Uterus (tissue), 4 donors: ENCODE measurements around the gene MRPL38. TPM values are rescaled to one million over a fixed set of nuclear protein-coding genes. Genes with fewer than 3 reads are reported as not detected.

ENCODE experiments used
- DNase-seq, 2 donors: peaks; one replicate each; pipeline ENCODE4 v3.0.0-alpha.2; 2019 to 2020
- H3K27ac ChIP-seq, 2 donors: fragments of 200-600 bp; sonication (generic); 1 replicate in 1 of 2; 2 replicates in 1 of 2; pipeline ENCODE4 v1.5.1; 2016 to 2018
- H3K27me3 ChIP-seq, 2 donors: fragments of 200-600 bp; sonication (generic); one replicate each; pipeline ENCODE4 v1.5.1; 2018 to 2019; ENCODE audit warnings: control low read depth in 1 of 2
- H3K36me3 ChIP-seq, 2 donors: fragments of 200-600 bp; sonication (generic); one replicate each; pipeline ENCODE4 v1.5.1; 2019; ENCODE audit warnings: control low read depth in 1 of 2
- H3K4me1 ChIP-seq, 2 donors: fragments of 200-600 bp; sonication (generic); one replicate each; pipeline ENCODE4 v1.5.1; 2018 to 2019; ENCODE audit warnings: control low read depth in 1 of 2
- H3K4me3 ChIP-seq, 2 donors: fragments of 200-600 bp; sonication (generic); 1 replicate in 1 of 2; 2 replicates in 1 of 2; pipeline ENCODE4 v1.5.1; 2018 to 2019; ENCODE audit warnings: mild to moderate bottlenecking in 1 of 2
- H3K9me3 ChIP-seq, 2 donors: fragments of 200-600 bp; sonication (generic); one replicate each; pipeline ENCODE4 v1.5.1; 2019; ENCODE audit warnings: control low read depth in 1 of 2
- POLR2A ChIP-seq, 2 donors: fragments of 450-650 bp; IDR thresholded peaks; one replicate each; pipeline ENCODE4 v1.6.1; 2016; ENCODE audit warnings: antibody characterized with exemption in 2 of 2, mild to moderate bottlenecking in 1 of 2, moderate library complexity in 1 of 2
- intact Hi-C: fragments of 100-400 bp; cut with DNase I; formaldehyde crosslinking; loops from one replicate; pipeline ENCODE4 v1.15.1; 2023; ENCODE audit warnings: low total_unique reads
- total RNA-seq, 4 donors: library from RNA; depleted of rRNA in 3 of 4; stranded (reverse); fragments of >200 nt in 3 of 4; gene quantifications; one replicate each; pipeline versions ENCODE4 v1.1.0 to v1.2.4, GENCODE V29; 2014 to 2023
- TF ChIP-seq, protein P1 (sequence below), 4 experiments: fragments of 200-600 bp in 2 of 4; fragments of 450-650 bp in 2 of 4; sonication (generic) in 2 of 4; IDR thresholded peaks; one replicate each; pipeline ENCODE4 v1.5.1; 2016 to 2019; ENCODE audit warnings: antibody characterized with exemption in 4 of 4, mild to moderate bottlenecking in 2 of 4, moderate library complexity in 1 of 4
- donor health status: DM: yes; HTN: yes; CAD: no.

MRPL38 gene
- total RNA-seq, 4 donors from 2014 or later = 32.3 to 99.8 (median 47.8) TPM

DNA sequence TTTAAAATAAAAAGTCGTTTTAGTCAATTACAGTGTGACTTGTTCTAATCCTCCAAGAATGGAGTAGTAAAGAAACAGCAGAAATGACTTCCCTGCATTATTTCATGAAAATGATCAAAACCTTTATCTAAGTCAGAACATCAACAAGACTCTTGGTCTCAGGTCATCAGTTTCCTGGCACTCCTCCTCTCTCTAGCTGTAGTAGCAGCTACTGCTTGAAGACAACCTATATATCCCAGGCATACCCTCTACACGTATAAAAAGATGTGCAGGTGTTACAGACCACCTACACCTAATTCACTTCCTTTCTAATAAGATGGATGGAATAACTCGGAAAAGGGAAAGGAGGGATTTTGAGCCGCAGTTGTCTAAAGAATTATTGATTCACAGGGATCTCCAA lies 37.8 kb upstream of the MRPL38 start:
- DNase-seq = no peak
- H3K36me3 ChIP-seq = no peaks in the 10 kb centered on the region
- H3K4me1 ChIP-seq = no peaks in the 10 kb centered on the region
- H3K27ac ChIP-seq = no peak overlapping the region
- TF ChIP-seq, protein P1, sequence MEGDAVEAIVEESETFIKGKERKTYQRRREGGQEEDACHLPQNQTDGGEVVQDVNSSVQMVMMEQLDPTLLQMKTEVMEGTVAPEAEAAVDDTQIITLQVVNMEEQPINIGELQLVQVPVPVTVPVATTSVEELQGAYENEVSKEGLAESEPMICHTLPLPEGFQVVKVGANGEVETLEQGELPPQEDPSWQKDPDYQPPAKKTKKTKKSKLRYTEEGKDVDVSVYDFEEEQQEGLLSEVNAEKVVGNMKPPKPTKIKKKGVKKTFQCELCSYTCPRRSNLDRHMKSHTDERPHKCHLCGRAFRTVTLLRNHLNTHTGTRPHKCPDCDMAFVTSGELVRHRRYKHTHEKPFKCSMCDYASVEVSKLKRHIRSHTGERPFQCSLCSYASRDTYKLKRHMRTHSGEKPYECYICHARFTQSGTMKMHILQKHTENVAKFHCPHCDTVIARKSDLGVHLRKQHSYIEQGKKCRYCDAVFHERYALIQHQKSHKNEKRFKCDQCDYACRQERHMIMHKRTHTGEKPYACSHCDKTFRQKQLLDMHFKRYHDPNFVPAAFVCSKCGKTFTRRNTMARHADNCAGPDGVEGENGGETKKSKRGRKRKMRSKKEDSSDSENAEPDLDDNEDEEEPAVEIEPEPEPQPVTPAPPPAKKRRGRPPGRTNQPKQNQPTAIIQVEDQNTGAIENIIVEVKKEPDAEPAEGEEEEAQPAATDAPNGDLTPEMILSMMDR (IDR thresholded peaks at IDR 0.05) = no peak
- no peak for TF ChIP-seq POLR2A (IDR thresholded peaks at IDR 0.05)
- no peaks in the 10 kb centered on the region for H3K27me3 ChIP-seq
- no peak overlapping the region for H3K4me3 ChIP-seq
- H3K9me3 ChIP-seq = no peaks in the 10 kb centered on the region
- intact Hi-C loops = no loop called here

DNA sequence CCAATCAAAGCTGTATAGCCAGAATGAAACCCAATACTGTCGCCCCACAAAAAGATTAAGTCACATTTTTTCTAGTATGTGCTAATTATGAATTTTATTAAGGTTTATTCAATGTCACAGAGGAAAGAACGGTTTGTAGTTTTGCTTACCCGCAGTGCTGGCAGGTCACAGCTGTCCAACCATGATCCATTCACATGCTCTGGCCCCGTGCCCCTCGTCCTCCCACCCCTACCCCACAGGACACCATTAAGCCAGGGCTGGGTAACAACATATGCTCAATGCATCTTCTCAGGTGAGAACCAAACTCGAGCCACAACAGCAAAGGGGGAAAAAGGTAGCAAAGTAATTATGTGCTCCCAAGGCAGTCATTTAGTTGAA lies 36.7 kb upstream of the MRPL38 start:
- Histone ChIP-seq H3K4me1 (no peaks in the 10 kb centered on the region), H3K27ac (peak overlapping the region in 1 of 2 donors; percentile 79), H3K9me3 (no peaks in the 10 kb centered on the region), H3K27me3 (no peaks in the 10 kb centered on the region), H3K4me3 (peak overlapping the region; percentile 76 to 88), H3K36me3 (no peaks in the 10 kb centered on the region)
- intact Hi-C loops = no loop called here
- no peak for TF ChIP-seq POLR2A (IDR thresholded peaks at IDR 0.05)
- TF ChIP-seq, protein P1 (IDR thresholded peaks at IDR 0.05) = no peak
- peak in 1 of 2 donors; percentile 28 for DNase-seq

DNA sequence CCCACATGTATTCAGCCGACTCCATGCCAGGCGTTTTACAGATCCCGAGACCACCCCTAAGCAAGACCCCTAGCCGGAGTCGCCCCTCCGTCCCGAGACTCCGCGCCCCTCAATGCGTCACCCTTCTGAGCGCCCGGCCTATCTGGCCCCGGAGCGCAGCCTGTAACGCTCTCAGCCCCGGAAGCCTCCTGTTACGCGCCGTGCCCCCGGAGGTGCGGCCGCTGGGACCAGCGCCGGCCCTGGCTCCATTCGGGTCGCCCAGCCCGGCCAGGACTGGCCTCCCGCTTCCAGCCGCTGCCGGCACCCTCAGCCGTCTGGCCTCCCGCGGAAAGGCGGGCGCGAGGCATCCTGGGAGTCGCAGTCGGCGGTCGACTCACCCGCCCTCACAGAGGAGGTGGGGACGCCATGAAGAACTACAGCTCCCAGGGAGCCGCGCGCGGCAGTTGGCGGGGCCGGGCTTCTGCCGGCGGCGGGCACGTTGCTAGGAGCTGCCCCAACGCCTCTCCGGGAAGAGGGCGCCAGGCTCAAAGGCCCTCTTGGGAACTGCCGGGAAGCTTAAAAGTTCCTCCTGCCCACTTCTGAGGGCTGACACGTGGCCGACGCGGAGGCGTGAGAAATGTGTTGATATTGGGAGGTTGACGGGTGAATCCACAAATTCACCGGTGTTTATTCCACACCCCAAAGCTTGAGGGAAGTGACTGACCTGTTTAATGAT lies 36.2 kb upstream of the MRPL38 start, which contains the start of gene FBF1:
Gene FBF1 (minus strand): TSS at position 316 of the 715 bp plus-strand sequence. CDS start 2,893 bp downstream, outside the sequence.
- intact Hi-C loops = no loop called here
- peak; percentile 89 to 92 for DNase-seq
- H3K27ac ChIP-seq = peak within 1 kb of the TSS; percentile 79 to 87
- peak; percentile 78 to 87 for TF ChIP-seq POLR2A (IDR thresholded peaks at IDR 0.05)
- TF ChIP-seq, protein P1 (IDR thresholded peaks at IDR 0.05) = peak in 2 of 4 experiments; percentile 18 to 42
- no peaks in the 10 kb centered on the region for H3K9me3 ChIP-seq
- H3K36me3 ChIP-seq = no peaks in the 10 kb centered on the region
- peak within 1 kb of the TSS; percentile 76 to 88 for H3K4me3 ChIP-seq
- H3K4me1 ChIP-seq = no peaks in the 10 kb centered on the region
- no peaks in the 10 kb centered on the region for H3K27me3 ChIP-seq

DNA sequence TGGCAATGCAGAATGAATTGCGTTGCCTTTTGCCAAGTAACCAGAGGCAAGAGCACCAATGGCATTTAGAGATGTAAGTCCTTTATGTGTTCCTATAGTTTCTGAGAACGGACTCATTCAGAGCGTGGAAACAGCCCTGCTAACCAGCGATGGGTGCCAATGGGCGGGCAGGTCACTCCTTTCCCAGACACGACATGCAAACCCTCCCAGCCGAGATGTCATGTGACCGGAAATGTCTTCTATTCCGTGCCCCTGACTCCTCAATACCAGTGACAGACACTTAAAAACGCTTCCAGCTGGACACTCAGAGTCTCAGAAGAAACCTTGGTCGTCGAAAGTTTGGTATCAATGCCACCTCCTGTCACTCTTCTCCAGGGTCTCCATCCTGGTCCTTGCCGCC lies 33.0 kb upstream of the MRPL38 start:
- TF ChIP-seq, protein P1 (IDR thresholded peaks at IDR 0.05) = no peak
- TF ChIP-seq POLR2A (IDR thresholded peaks at IDR 0.05) = no peak
- no peak overlapping the region for H3K27ac ChIP-seq
- DNase-seq = no peak
- H3K4me3 ChIP-seq = no peak overlapping the region
- no peaks in the 10 kb centered on the region for H3K9me3 ChIP-seq
- no peaks in the 10 kb centered on the region for H3K27me3 ChIP-seq
- no peaks in the 10 kb centered on the region for H3K4me1 ChIP-seq
- intact Hi-C loops = no loop called here
- no peaks in the 10 kb centered on the region for H3K36me3 ChIP-seq

DNA sequence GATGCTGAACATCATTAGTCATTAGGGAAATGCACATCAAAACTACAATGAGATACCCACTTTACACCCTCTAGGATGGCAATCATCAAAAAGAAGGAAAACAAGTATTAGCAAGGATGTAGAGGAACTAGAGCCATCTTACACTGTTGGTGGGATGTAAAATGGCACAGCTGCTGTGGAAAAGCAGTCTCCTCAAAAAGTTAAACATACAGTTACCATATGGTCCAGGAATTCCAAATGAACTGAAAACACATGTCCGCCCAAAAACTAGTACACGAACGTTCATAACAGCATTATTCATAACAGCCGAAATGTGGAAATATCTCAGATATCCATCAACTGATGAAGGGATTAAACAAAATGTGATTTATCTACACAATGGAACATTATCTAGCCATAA lies 29.1 kb upstream of the MRPL38 start:
- Histone ChIP-seq H3K36me3 (no peaks in the 10 kb centered on the region), H3K9me3 (no peaks in the 10 kb centered on the region), H3K27ac (no peak overlapping the region), H3K27me3 (no peaks in the 10 kb centered on the region), H3K4me1 (no peaks in the 10 kb centered on the region), H3K4me3 (no peak overlapping the region)
- DNase-seq = no peak
- intact Hi-C loops = no loop called here
- TF ChIP-seq, protein P1 (IDR thresholded peaks at IDR 0.05) = no peak
- no peak for TF ChIP-seq POLR2A (IDR thresholded peaks at IDR 0.05)
